Upper lobe of left lung (tissue), 6 donors: ENCODE measurements around the gene PRKCH. TPM values are rescaled to one million over a fixed set of nuclear protein-coding genes. Genes with fewer than 3 reads are reported as not detected.

ENCODE experiments used
- ATAC-seq, 2 donors: fragments of 200-7000 bp; cut with Tn5 transposase; one replicate each; pipeline ENCODE4 v1.9.1; 2022; ENCODE audit warnings: mild to moderate bottlenecking in 2 of 2, moderate library complexity in 2 of 2; ENCODE audit not compliant: low FRiP score in 2 of 2
- DNase-seq, 2 donors: peaks; one replicate each; pipeline ENCODE4 v3.0.0-alpha.2; 2019 to 2020
- H3K27ac ChIP-seq, 4 donors: fragments of 200-600 bp; sonication (generic); one replicate each; pipeline ENCODE4 v1.5.1; 2016 to 2019
- H3K27me3 ChIP-seq, 4 donors: fragments of 200-600 bp; sonication (generic); one replicate each; pipeline ENCODE4 v1.5.1; 2017 to 2019
- H3K36me3 ChIP-seq, 4 donors: fragments of 200-600 bp; sonication (generic); one replicate each; pipeline ENCODE4 v1.5.1; 2016 to 2019
- H3K4me1 ChIP-seq, 4 donors: fragments of 200-600 bp; sonication (generic); one replicate each; pipeline ENCODE4 v1.5.1; 2018 to 2019
- H3K4me3 ChIP-seq, 4 donors: fragments of 200-600 bp; sonication (generic); one replicate each; pipeline ENCODE4 v1.5.1; 2017 to 2019; ENCODE audit warnings: mild to moderate bottlenecking in 2 of 4, moderate library complexity in 1 of 4
- H3K9me3 ChIP-seq, 4 donors: fragments of 200-600 bp; sonication (generic); one replicate each; pipeline ENCODE4 v1.5.1; 2018 to 2019
- EP300 ChIP-seq, 4 donors: sonication (generic); formaldehyde crosslinking; IDR thresholded peaks; one replicate each; pipeline ENCODE4 v1.5.1; 2017; ENCODE audit warnings: antibody characterized with exemption in 4 of 4, control low read depth in 2 of 4
- POLR2A ChIP-seq, 4 donors: fragments of 450-650 bp; IDR thresholded peaks; one replicate each; pipeline ENCODE4 v1.5.1; 2016 to 2017; ENCODE audit warnings: antibody characterized with exemption in 4 of 4, mild to moderate bottlenecking in 2 of 4
- POLR2AphosphoS5 ChIP-seq, 2 donors: sonication (generic); formaldehyde crosslinking; IDR thresholded peaks; one replicate each; pipeline ENCODE4 v1.5.1; 2017; ENCODE audit warnings: antibody characterized with exemption in 2 of 2
- whole genome bisulfite sequencing, 2 donors: methylation state at CpG; one replicate each; pipeline ENCODE4 v1.1.5; 2017 to 2018; 5-methylcytosine and 5-hydroxymethylcytosine counted together
- total RNA-seq, 6 donors: library from RNA; depleted of rRNA in 4 of 6; stranded (reverse); fragments of >200 nt in 4 of 6; gene quantifications; one replicate each; pipeline versions ENCODE4 v1.1.0 to v1.2.1, GENCODE V29; 2016 to 2021
- TF ChIP-seq, protein P1 (sequence below), 6 experiments: fragments of 450-650 bp in 4 of 6; fragments of 200-600 bp in 2 of 6; sonication (generic) in 2 of 6; IDR thresholded peaks; one replicate each; pipeline ENCODE4 v1.5.1; 2016 to 2019; ENCODE audit warnings: antibody characterized with exemption in 6 of 6
- donor health status: DM: no; HTN: no; CAD: no; lungs with moderate emphysema.
- donor health status: DM: no; HTN: yes; CAD: no; lungs with severe emphysema.

Gene PRKCH
- total RNA-seq, 6 donors from 2014 or later = 54.0 to 102 (median 76.6) TPM

DNA sequence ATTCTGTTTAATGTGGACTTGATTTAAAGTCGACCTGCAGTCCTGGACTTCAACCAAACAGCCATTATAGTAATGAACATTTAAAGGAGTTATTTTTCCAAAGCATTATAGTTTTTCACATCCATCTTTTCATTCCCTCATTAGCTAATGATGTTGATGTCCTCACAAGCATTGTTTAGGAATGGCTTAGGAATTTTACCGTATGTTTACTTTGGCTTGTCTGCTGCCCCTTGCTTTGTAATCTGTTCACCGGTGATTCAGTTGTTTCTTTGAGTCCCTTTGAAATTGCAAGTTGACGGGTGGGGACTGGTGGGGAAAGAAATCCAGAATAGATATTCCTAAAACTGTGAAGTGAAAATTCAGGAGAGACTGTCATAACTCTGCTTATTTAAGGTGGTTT lies 25.4 kb downstream of the PRKCH start:
- WGBS, 2 donors = 59 to 65% methylated on average over 4 of the region's 4 CpGs
- H3K9me3 ChIP-seq = no peaks in the 10 kb centered on the region
- peaks cover 63 to 85% (median 70%) of the 10 kb centered on the region in 4 donors for H3K4me1 ChIP-seq
- DNase-seq (no peak), ATAC-seq (no peak)
- TF ChIP-seq, protein P1, sequence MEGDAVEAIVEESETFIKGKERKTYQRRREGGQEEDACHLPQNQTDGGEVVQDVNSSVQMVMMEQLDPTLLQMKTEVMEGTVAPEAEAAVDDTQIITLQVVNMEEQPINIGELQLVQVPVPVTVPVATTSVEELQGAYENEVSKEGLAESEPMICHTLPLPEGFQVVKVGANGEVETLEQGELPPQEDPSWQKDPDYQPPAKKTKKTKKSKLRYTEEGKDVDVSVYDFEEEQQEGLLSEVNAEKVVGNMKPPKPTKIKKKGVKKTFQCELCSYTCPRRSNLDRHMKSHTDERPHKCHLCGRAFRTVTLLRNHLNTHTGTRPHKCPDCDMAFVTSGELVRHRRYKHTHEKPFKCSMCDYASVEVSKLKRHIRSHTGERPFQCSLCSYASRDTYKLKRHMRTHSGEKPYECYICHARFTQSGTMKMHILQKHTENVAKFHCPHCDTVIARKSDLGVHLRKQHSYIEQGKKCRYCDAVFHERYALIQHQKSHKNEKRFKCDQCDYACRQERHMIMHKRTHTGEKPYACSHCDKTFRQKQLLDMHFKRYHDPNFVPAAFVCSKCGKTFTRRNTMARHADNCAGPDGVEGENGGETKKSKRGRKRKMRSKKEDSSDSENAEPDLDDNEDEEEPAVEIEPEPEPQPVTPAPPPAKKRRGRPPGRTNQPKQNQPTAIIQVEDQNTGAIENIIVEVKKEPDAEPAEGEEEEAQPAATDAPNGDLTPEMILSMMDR (IDR thresholded peaks at IDR 0.05) = no peak
- TF ChIP-seq POLR2A (IDR thresholded peaks at IDR 0.05) (no peak), POLR2AphosphoS5 (IDR thresholded peaks at IDR 0.05) (no peak), EP300 (IDR thresholded peaks at IDR 0.05) (no peak)
- H3K27ac ChIP-seq = peak overlapping the region; percentile 49 to 79 (median 64)
- H3K27me3 ChIP-seq = no peaks in the 10 kb centered on the region
- no peaks in the 10 kb centered on the region for H3K36me3 ChIP-seq
- no peak overlapping the region for H3K4me3 ChIP-seq

DNA sequence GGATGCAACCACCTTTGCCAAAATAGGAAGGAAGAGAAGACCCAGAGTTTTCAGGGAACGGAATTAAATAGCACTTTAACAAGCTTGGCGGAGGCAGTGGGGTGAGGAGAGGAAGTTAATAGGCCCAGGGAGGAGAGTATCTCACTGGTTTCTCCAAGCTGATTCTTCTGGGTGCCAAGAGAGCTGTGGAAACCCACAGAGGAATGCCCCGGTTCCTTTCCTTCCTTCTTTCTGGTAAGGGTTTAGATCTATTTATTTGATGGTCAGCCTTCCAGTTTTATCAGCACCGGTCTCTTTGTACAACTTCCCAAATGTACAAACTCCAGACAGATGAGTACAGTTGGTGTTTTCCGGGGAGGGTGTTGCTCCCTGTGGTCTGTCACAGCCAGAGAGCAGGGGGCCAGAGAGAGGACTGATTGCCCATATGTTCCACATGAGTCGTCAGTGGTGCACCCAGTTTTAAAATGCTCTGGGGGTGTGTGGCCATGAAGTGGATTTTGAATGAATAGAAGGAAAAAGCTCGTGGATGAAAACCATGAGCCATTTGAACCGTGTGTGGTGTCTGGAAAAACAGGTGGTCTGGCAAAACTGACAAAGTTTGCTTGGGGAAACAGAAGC lies 26.6 kb downstream of the PRKCH start:
- H3K9me3 ChIP-seq = no peaks in the 10 kb centered on the region
- H3K4me3 ChIP-seq = no peak overlapping the region
- H3K27ac ChIP-seq = peak overlapping the region; percentile 49 to 79 (median 64)
- H3K4me1 ChIP-seq = peaks cover 52 to 75% (median 63%) of the 10 kb centered on the region in 4 donors
- H3K27me3 ChIP-seq = no peaks in the 10 kb centered on the region
- 37 to 40% methylated on average over 8 of the region's 8 CpGs for WGBS, 2 donors
- DNase-seq = no peak
- no peak for TF ChIP-seq POLR2AphosphoS5 (IDR thresholded peaks at IDR 0.05)
- no peak for TF ChIP-seq POLR2A (IDR thresholded peaks at IDR 0.05)
- peak in 2 of 4 donors; percentile 3 to 48 for TF ChIP-seq EP300 (IDR thresholded peaks at IDR 0.05)
- TF ChIP-seq, protein P1 (IDR thresholded peaks at IDR 0.05) = no peak
- H3K36me3 ChIP-seq = no peaks in the 10 kb centered on the region
- ATAC-seq = no peak

DNA sequence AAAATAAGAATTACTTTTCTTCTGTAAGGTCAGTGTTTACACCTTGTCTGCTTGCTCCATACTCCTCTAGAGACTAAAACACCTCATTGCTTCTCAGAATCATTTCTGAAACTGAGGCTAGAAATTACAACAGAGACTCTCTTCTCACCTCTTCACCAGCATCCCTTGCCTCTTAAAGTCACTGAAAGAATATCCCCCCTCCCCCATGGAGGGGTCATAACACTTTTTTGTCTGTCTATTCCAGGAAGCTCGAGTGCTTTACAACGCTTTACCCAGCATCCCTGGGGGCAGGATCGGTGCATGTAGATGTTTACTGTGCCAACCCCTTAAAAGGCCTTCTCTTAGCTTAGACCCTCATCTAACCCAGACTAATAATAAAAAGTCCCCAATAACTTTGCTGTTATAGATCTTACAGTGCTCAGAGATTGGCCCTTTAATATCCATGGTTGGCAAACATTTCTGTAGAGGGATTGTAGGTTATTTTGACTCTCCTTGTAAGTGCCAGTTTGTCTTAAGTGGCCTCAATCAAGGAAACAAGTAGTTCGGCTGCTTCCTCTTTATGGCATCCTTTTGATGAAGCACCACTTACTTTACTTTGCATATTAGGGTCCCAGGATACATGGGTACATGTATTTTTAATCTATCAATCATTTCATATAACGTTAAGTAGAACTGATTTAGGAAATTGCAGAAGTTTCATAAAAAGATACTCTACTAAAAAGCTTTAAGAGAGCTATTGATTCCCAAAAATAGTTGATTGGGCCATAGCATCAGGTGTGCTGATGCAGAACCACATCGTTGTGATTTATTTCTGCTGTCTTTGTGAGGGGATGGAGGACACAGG lies 29.3 kb downstream of the PRKCH start:
- Histone ChIP-seq H3K4me1 (peaks cover 32 to 50% (median 46%) of the 10 kb centered on the region in 4 donors), H3K27ac (peak overlapping the region in 2 of 4 donors; percentile 60 to 79), H3K4me3 (no peak overlapping the region), H3K27me3 (no peaks in the 10 kb centered on the region), H3K9me3 (no peaks in the 10 kb centered on the region), H3K36me3 (no peaks in the 10 kb centered on the region)
- 33 to 35% methylated on average over 6 of the region's 6 CpGs for WGBS, 2 donors
- TF ChIP-seq POLR2AphosphoS5 (IDR thresholded peaks at IDR 0.05) (no peak), POLR2A (IDR thresholded peaks at IDR 0.05) (no peak), EP300 (IDR thresholded peaks at IDR 0.05) (no peak)
- TF ChIP-seq, protein P1 (IDR thresholded peaks at IDR 0.05) = no peak
- DNase-seq (no peak), ATAC-seq (no peak)

DNA sequence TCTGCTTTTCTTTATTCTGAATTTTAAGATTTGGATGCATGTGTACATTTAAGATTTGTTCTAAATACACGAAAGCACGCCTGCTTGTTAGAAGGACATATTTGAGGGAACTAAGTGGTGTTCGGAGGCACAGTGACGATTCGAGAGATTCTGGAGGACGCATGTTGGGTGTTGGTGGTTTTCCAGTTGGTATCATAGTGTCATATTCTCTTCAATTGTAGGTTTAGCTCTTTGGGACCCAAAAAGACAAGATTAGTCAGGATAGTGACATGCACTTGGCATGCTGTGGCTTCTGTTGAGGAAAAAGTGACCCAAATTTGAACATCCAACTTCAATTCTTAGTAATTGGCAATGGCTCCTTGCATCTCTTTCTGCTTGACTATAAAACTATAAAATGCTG lies 30.1 kb downstream of the PRKCH start:
- Histone ChIP-seq H3K27ac (peak overlapping the region in 1 of 4 donors; percentile 37), H3K27me3 (no peaks in the 10 kb centered on the region), H3K4me1 (peaks cover 32 to 50% (median 47%) of the 10 kb centered on the region in 4 donors), H3K36me3 (no peaks in the 10 kb centered on the region), H3K4me3 (no peak overlapping the region), H3K9me3 (no peaks in the 10 kb centered on the region)
- 78 to 86% methylated on average over 6 of the region's 6 CpGs for WGBS, 2 donors
- ATAC-seq = no peak
- no peak for DNase-seq
- no peak for TF ChIP-seq EP300 (IDR thresholded peaks at IDR 0.05)
- no peak for TF ChIP-seq POLR2A (IDR thresholded peaks at IDR 0.05)
- TF ChIP-seq, protein P1 (IDR thresholded peaks at IDR 0.05) = no peak
- TF ChIP-seq POLR2AphosphoS5 (IDR thresholded peaks at IDR 0.05) = no peak
